Measurements from ENCODE around the gene VPS37C.

The VPS37C gene

DNA sequence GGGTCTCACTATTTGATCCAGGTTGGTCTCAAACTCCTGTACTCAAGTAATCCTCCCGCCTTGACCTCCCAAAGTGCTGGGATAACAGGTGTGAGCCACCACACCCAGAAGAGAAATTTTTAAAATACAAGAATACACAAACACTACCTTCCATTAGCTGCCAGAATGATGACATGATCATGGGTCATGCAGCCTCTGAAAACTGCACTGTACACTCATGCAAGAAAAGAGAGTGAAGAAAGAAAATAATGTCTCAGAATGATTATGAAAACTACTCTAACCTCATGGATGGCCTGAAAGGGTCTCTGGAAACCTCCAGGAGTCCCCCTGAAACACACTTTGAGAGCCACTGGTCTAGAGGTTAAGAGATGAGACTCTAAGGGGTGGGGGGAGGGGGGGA is 18.8 kb downstream of the VPS37C start:
- Mint-ChIP-seq H3K4me3 (no peak overlapping the region), H3K36me3 (peaks cover 9% of the 10 kb centered on the region), H3K9me3 (no peaks in the 10 kb centered on the region), H3K27me3 (no peaks in the 10 kb centered on the region), H3K27ac (no peak overlapping the region), H3K4me1 (peaks cover 17% of the 10 kb centered on the region)
- DNase-seq (ENCODE audit: low spot score in 2 of 2), result no peak
- no peak for ATAC-seq (ENCODE audit: low read depth)

- peak; percentile 95 for ATAC-seq (ENCODE audit: low read depth)
- H3K4me1 Mint-ChIP-seq, result peaks cover 17% of the 10 kb centered on the region
Observed at GRCh38 chr11:61141601-61142028, 19.6 kb downstream of the VPS37C start.

DNA sequence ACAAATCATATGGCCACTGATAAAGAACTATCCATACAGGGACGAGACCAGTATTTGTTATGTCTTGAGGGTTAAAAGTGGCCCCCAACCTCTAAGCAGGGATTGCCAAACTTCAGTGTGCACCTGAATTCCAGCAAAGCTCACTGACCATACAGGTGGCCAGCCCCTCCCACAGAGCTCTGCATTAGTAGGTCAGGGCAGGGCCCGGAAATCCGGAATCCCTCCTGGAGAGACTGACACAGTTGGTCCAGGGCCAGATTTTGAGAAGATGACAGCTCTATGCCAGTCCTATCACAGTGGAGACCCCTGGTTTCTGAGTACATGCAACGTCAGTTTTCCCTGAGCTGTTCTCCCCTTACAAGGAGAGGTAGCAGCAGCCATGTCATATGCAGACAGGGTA is 20.8 kb downstream of the VPS37C start:
- peaks cover 11% of the 10 kb centered on the region for H3K36me3 Mint-ChIP-seq
- no peak overlapping the region for H3K27ac Mint-ChIP-seq
- no peak overlapping the region for H3K4me3 Mint-ChIP-seq

More at GRCh38 chr11:61141601-61142028, 19.6 kb downstream of the VPS37C start:
- H3K36me3 Mint-ChIP-seq, result peaks cover 14% of the 10 kb centered on the region
- no peak for DNase-seq (ENCODE audit: low spot score in 2 of 2)
- no peaks in the 10 kb centered on the region for H3K27me3 Mint-ChIP-seq
- no peaks in the 10 kb centered on the region for H3K9me3 Mint-ChIP-seq
- peak overlapping the region; percentile 17 for H3K27ac Mint-ChIP-seq
- no peak overlapping the region for H3K4me3 Mint-ChIP-seq

DNA sequence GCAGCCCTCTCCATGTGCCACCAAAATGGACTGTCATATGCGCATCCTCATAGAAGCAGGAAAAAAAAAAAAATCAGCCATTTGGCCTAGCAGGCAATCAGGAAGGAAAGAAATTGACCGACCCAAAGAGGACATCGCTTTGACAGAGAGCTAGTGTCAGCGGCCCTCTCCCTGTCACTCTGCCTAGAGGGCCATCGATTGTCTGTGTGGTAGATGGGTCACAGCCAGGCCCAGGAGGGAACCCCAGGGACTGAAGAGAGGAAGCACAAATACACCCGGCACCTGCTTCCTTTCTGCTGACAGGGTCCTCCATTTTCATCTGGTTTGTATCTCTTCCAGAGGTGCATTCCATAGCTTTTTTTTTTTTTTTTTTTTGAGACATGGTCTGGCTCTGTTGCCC is 21.8 kb downstream of the VPS37C start:
- peak overlapping the region; percentile 50 for H3K27ac Mint-ChIP-seq
- no peak overlapping the region for H3K4me3 Mint-ChIP-seq
- H3K36me3 Mint-ChIP-seq, result peaks cover 11% of the 10 kb centered on the region
- no peaks in the 10 kb centered on the region for H3K9me3 Mint-ChIP-seq
- ATAC-seq (ENCODE audit: low read depth), result no peak
- DNase-seq (ENCODE audit: low spot score in 2 of 2), result no peak
- H3K4me1 Mint-ChIP-seq, result peaks cover 20% of the 10 kb centered on the region
- no peaks in the 10 kb centered on the region for H3K27me3 Mint-ChIP-seq

More for the DNA sequence above, 20.8 kb downstream of the VPS37C start:
- H3K27me3 Mint-ChIP-seq, result no peaks in the 10 kb centered on the region
- DNase-seq (ENCODE audit: low spot score in 2 of 2) (no peak), ATAC-seq (ENCODE audit: low read depth) (no peak)
- no peaks in the 10 kb centered on the region for H3K9me3 Mint-ChIP-seq
- H3K4me1 Mint-ChIP-seq, result peaks cover 20% of the 10 kb centered on the region

GRCh38 chr11:61138935-61139334 is 22.3 kb downstream of the VPS37C start:
- no peak overlapping the region for H3K4me3 Mint-ChIP-seq
- no peak for DNase-seq (ENCODE audit: low spot score in 2 of 2)
- no peak for ATAC-seq (ENCODE audit: low read depth)
- no peaks in the 10 kb centered on the region for H3K9me3 Mint-ChIP-seq
- H3K27me3 Mint-ChIP-seq, result no peaks in the 10 kb centered on the region
- H3K4me1 Mint-ChIP-seq, result peaks cover 20% of the 10 kb centered on the region
- H3K36me3 Mint-ChIP-seq, result peaks cover 11% of the 10 kb centered on the region
- H3K27ac Mint-ChIP-seq, result no peak overlapping the region

DNA sequence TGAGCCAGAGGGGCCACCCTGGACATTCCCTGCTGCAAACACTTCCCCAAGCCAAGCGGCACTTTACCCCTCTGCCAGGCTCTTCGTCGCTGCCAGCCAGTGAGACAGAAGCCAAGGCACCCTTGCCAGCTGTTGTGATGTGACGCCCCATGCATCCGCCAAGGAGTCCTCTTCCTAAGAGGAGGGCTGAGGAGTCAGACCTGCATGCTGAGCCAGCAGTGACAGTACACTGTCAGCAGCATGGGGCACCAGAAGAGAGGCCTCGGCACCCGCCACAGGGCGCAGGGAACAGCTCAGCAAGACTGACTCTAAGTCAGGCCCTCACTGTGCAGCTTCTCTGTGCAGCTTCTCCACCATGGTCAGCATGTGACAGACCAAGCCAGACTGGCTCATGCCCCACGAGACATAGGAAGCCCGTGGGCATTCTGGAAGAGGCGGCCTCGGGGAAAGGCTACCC is 26.4 kb downstream of the VPS37C start:
- Mint-ChIP-seq H3K9me3 (no peaks in the 10 kb centered on the region), H3K4me3 (no peak overlapping the region), H3K27me3 (no peaks in the 10 kb centered on the region), H3K27ac (no peak overlapping the region), H3K4me1 (peaks cover 12% of the 10 kb centered on the region), H3K36me3 (peaks cover 15% of the 10 kb centered on the region)
- no peak for DNase-seq (ENCODE audit: low spot score in 2 of 2)
- no peak for ATAC-seq (ENCODE audit: low read depth)

- H3K4me3 Mint-ChIP-seq, result no peak overlapping the region
- no peaks in the 10 kb centered on the region for H3K9me3 Mint-ChIP-seq
- peaks cover 11% of the 10 kb centered on the region for H3K4me1 Mint-ChIP-seq
- H3K27ac Mint-ChIP-seq, result peak overlapping the region; percentile 2
- DNase-seq (ENCODE audit: low spot score in 2 of 2) (no peak), ATAC-seq (ENCODE audit: low read depth) (no peak)
- no peaks in the 10 kb centered on the region for H3K27me3 Mint-ChIP-seq
- peaks cover 15% of the 10 kb centered on the region for H3K36me3 Mint-ChIP-seq
Observed at GRCh38 chr11:61133956-61134662, 27.1 kb downstream of the VPS37C start.

GRCh38 chr11:61133145-61133544 is 28.1 kb downstream of the VPS37C start:
- no peak overlapping the region for H3K4me3 Mint-ChIP-seq
- H3K9me3 Mint-ChIP-seq, result no peaks in the 10 kb centered on the region
- ATAC-seq (ENCODE audit: low read depth) (no peak), DNase-seq (ENCODE audit: low spot score in 2 of 2) (no peak)
- H3K27me3 Mint-ChIP-seq, result no peaks in the 10 kb centered on the region
- H3K27ac Mint-ChIP-seq, result no peak overlapping the region
- peaks cover 14% of the 10 kb centered on the region for H3K36me3 Mint-ChIP-seq
- H3K4me1 Mint-ChIP-seq, result peaks cover 8% of the 10 kb centered on the region

DNA sequence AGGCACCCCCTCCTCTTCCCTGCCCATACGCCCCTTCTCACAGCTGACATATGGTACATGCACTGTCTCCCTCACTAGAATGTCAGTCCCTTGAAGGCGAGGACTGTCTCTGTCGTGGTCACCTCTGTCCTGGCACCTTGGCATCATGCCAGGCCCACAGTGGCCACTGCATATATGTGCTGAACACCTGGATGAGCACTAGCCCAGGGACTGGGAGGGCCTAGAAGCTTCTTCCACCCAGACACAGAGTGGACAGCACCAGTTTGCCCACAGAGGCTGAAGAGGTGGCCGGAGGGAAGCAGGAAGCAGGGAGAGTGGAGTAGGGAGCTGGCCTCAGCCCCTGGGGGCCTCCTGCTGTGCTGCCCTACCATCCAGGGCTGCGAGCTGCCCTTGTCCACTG is 28.6 kb downstream of the VPS37C start:
- no peaks in the 10 kb centered on the region for H3K9me3 Mint-ChIP-seq
- DNase-seq (ENCODE audit: low spot score in 2 of 2), result no peak
- ATAC-seq (ENCODE audit: low read depth), result no peak
- no peak overlapping the region for H3K27ac Mint-ChIP-seq
- H3K4me3 Mint-ChIP-seq, result no peak overlapping the region
- no peaks in the 10 kb centered on the region for H3K27me3 Mint-ChIP-seq
- H3K36me3 Mint-ChIP-seq, result peaks cover 11% of the 10 kb centered on the region
- peaks cover 8% of the 10 kb centered on the region for H3K4me1 Mint-ChIP-seq

GRCh38 chr11:61131998-61132555 is 29.1 kb downstream of the VPS37C start:
- no peak overlapping the region for H3K27ac Mint-ChIP-seq
- ATAC-seq (ENCODE audit: low read depth), result no peak
- H3K4me1 Mint-ChIP-seq, result peaks cover 8% of the 10 kb centered on the region
- no peaks in the 10 kb centered on the region for H3K27me3 Mint-ChIP-seq
- no peaks in the 10 kb centered on the region for H3K9me3 Mint-ChIP-seq
- peaks cover 6% of the 10 kb centered on the region for H3K36me3 Mint-ChIP-seq
- DNase-seq (ENCODE audit: low spot score in 2 of 2), result no peak
- H3K4me3 Mint-ChIP-seq, result no peak overlapping the region

DNA sequence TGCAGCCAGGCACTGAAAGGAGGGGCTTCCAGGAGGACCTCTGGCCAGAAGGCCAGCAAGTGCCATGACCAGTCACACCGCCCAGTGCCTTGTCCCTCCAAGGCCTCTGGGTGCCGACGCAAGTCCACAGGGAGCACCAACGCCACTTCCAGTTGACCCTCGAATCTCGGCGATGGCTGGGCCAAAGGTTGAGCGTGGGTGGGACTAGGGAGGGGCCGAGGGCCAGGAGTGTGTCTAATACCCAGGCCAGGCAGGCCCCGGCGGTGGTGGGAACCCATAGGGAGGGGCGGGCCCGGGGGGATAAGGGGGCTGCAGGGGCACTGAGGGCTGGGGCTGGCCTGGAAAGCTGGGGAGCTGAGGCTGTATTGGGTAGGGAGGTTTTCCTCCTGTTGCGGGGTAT is 29.6 kb downstream of the VPS37C start:
- H3K27me3 Mint-ChIP-seq, result no peaks in the 10 kb centered on the region
- ATAC-seq (ENCODE audit: low read depth) (no peak), DNase-seq (ENCODE audit: low spot score in 2 of 2) (no peak)
- no peak overlapping the region for H3K27ac Mint-ChIP-seq
- peaks cover 8% of the 10 kb centered on the region for H3K4me1 Mint-ChIP-seq
- peaks cover 4% of the 10 kb centered on the region for H3K36me3 Mint-ChIP-seq
- no peak overlapping the region for H3K4me3 Mint-ChIP-seq
- H3K9me3 Mint-ChIP-seq, result no peaks in the 10 kb centered on the region

DNA sequence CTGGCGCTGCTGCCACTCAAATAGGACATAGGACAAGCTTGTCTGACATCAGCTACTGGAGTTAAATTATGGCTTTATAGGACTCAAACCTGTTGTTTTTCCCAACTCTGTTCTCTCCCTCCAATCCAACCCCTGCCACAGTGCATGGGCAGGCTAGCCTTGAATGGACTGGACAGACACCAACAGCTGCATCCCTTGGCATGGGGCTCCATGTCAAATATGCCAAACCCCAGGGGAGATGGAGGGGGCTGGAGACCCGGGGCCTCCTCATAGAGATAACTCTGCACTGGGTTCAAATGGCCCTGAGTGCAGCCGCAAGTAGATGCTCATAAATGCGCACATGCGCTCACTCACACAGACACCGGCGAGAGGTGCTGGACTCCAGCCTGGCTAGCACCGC is 30.0 kb downstream of the VPS37C start:
- no peak for ATAC-seq (ENCODE audit: low read depth)
- H3K27ac Mint-ChIP-seq, result no peak overlapping the region

GRCh38 chr11:61129639-61130523 is 31.3 kb downstream of the VPS37C start:
- Mint-ChIP-seq H3K27me3 (no peaks in the 10 kb centered on the region), H3K4me1 (peaks cover 5% of the 10 kb centered on the region), H3K27ac (peak overlapping the region; percentile 66), H3K4me3 (no peak overlapping the region), H3K9me3 (no peaks in the 10 kb centered on the region), H3K36me3 (peaks cover 4% of the 10 kb centered on the region)
- DNase-seq (ENCODE audit: low spot score in 2 of 2), result peak; percentile 89 to 91
- ATAC-seq (ENCODE audit: low read depth), result peak; percentile 98

More for the DNA sequence above, 30.0 kb downstream of the VPS37C start:
- H3K4me3 Mint-ChIP-seq, result no peak overlapping the region
- no peaks in the 10 kb centered on the region for H3K9me3 Mint-ChIP-seq
- H3K27me3 Mint-ChIP-seq, result no peaks in the 10 kb centered on the region
- no peak for DNase-seq (ENCODE audit: low spot score in 2 of 2)
- peaks cover 4% of the 10 kb centered on the region for H3K36me3 Mint-ChIP-seq
- peaks cover 8% of the 10 kb centered on the region for H3K4me1 Mint-ChIP-seq
